ENCODE results near the gene DNAH12. TPM values are rescaled to one million over a fixed set of nuclear protein-coding genes. Genes with fewer than 3 reads are reported as not detected.

DNAH12 gene
- polyA plus RNA-seq, 3 donors from 2014 or later = not detected

DNA sequence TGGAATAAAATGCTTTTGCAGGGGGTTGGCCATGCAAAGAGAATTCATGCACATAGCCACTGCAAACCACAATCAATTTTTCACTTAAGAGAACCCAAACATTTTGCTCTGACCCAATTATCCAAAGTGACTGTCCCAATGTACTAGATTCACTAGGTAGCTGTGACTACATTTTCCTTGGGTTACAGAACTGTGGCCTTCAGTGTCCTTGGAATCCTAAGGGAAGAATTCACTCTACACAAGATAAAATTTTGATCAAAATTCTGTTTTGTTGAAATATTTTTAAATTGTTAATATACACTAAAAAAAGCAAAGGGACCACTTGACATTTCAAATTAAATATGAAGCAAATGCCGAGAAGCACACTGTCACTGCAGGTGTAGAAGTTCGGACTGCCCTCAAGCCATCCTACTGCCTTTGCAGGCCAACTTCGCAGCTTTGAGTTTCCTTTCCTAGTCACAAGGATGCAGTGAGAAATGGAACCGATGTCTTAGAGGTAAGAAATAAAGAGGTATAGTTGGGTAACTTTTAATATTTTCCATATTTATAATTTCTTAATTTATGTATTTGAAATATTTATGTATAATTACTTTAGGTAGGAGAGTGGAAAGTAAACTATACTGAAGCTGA lies 251.1 kb downstream of the DNAH12 start:
- Mint-ChIP-seq H3K36me3 (no peaks in the 10 kb centered on the region), H3K27ac (no peak overlapping the region), H3K27me3 (ENCODE audit: low read depth in 3 of 3) (peaks cover 2 to 11% (median 5%) of the 10 kb centered on the region in 3 donors), H3K4me1 (no peaks in the 10 kb centered on the region), H3K4me3 (no peak overlapping the region), H3K9me3 (no peaks in the 10 kb centered on the region)
- DNase-seq = no peak

DNA sequence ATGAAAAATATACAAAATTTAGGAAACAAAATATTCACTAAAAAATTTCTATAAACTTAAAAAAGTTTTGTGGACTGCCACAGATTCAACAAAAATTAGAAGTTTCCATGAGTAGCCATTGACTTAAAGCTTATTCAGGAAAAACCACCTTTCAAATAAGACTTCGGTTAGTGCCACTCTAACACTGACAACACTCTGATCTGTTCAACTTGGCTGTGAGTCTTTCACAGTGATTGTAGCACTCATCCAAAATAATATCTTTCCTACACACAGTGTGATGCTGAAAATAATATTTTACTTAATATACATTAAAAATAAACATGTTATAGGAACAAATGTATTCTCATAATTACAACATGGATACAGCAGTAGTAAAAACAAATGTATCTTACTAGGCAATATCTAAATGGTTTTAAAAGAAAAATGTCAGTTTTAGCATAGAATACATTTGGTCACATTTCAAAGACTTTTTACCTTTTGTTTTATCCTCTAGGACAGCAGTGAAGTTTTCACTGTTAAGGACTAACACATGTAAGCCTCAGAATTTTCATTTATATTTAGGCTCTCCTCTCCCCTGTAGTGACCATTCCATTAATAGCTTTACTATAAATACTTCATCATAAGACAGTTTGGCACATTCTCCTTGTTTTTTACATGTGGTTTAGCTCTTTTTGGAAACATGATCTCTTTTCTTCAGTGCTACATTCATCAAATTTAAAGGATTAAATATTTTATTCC lies 251.8 kb downstream of the DNAH12 start, which contains the start of gene ASB14:
Gene ASB14, minus strand, starts transcription at position 527 of the 738 bp plus-strand sequence. CDS start 652 bp downstream, outside the sequence.
- peaks cover 2 to 11% (median 3%) of the 10 kb centered on the region in 3 donors for H3K27me3 Mint-ChIP-seq (ENCODE audit: low read depth in 3 of 3)
- no peak within 1 kb of the TSS for H3K27ac Mint-ChIP-seq
- DNase-seq = no peak
- no peaks in the 10 kb centered on the region for H3K9me3 Mint-ChIP-seq
- H3K4me3 Mint-ChIP-seq = no peak within 1 kb of the TSS
- no peaks in the 10 kb centered on the region for H3K4me1 Mint-ChIP-seq
- H3K36me3 Mint-ChIP-seq = no peaks in the 10 kb centered on the region

DNA sequence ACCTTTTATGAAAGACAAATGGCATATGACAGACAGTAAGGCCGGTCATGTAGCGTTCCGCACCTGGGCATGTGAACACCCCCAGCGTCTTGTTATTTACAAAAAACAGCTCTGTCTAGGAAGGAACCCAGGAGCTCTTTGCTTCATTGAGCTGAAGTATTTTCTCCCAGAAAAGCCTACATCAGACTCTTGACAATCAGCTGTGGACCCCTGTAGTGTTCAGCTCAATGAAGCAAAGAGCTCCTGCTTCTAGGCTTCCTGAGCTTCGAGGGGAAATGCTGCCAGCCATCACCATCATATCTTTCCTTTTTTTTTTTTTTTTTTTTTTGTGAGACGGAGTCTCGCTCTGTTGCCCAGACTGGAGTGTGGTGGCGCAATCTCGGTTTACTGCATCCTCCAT lies 255.7 kb downstream of the DNAH12 start:
- no peaks in the 10 kb centered on the region for H3K4me1 Mint-ChIP-seq
- peaks cover 2 to 15% (median 3%) of the 10 kb centered on the region in 3 donors for H3K27me3 Mint-ChIP-seq (ENCODE audit: low read depth in 3 of 3)
- no peaks in the 10 kb centered on the region for H3K9me3 Mint-ChIP-seq
- H3K36me3 Mint-ChIP-seq = no peaks in the 10 kb centered on the region
- H3K4me3 Mint-ChIP-seq = no peak overlapping the region
- H3K27ac Mint-ChIP-seq = no peak overlapping the region
- no peak for DNase-seq

DNA sequence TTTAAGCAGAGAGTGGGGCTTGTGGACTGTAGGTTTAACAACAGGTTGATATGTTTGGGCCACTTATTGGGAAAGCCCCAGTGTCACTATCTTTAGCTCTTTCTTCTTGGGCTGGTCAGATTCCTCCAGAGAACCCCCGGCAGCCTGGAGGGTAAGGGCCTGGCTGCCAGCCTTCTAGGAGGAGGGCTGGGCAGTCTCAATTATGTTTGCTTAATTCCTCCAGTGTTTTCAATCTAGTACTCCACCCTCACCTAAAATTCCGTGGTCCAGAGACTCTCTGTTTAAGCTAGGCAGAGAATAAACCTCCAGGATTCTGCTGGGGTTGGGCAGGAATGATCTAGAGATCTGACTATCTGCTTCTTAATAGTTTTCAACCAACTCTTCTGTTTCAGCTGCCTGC lies 256.9 kb downstream of the DNAH12 start:
- no peak overlapping the region for H3K4me3 Mint-ChIP-seq
- H3K27me3 Mint-ChIP-seq (ENCODE audit: low read depth in 3 of 3) = peaks cover 2 to 15% (median 3%) of the 10 kb centered on the region in 3 donors
- no peaks in the 10 kb centered on the region for H3K9me3 Mint-ChIP-seq
- H3K27ac Mint-ChIP-seq = no peak overlapping the region
- no peaks in the 10 kb centered on the region for H3K4me1 Mint-ChIP-seq
- H3K36me3 Mint-ChIP-seq = no peaks in the 10 kb centered on the region
- DNase-seq = no peak

DNA sequence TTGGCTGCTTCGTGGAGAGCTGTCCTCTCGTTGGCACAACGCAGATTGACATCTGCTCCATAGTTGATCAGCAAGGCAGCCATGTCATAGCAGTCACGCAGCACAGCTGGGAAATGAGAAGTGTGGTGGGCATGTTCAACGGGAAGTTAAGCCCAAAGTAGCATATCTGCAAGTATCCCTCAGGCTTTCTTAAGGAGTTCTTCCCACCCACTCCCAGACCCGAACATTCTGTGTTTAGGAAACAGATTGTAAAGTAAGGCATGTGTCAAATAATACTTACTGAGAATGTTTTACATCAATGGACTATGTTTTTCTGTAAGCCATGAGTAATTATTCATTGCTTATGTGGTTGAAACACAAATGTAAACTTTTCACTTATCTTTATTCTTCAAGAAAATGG lies 260.8 kb downstream of the DNAH12 start:
- H3K4me1 Mint-ChIP-seq = no peaks in the 10 kb centered on the region
- peaks cover 0 to 6% (median 5%) of the 10 kb centered on the region in 3 donors for H3K27me3 Mint-ChIP-seq (ENCODE audit: low read depth in 3 of 3)
- no peak overlapping the region for H3K4me3 Mint-ChIP-seq
- H3K9me3 Mint-ChIP-seq = no peaks in the 10 kb centered on the region
- H3K36me3 Mint-ChIP-seq = no peaks in the 10 kb centered on the region
- no peak overlapping the region for H3K27ac Mint-ChIP-seq
- no peak for DNase-seq

DNA sequence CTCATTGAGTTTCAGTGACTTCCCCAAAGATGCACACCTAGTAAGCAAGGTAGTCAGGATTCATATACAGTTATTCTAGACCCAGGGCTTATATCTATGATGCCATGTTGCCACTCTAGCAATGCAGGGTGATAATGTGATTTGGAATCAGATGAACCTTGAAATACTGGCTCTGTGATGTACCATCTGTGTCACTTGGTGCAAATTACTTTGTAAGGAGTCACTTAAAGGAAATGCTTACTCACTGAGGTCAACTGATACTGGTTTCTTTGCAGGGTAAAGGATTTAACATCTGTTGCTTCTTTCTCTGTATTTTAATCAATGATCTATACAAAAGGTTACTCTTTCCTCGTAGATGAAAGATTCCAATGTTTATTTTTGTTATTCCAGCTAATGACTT lies 262.4 kb downstream of the DNAH12 start:
- Mint-ChIP-seq H3K27me3 (ENCODE audit: low read depth in 3 of 3) (peaks cover 2 to 5% (median 4%) of the 10 kb centered on the region in 3 donors), H3K9me3 (no peaks in the 10 kb centered on the region)

DNA sequence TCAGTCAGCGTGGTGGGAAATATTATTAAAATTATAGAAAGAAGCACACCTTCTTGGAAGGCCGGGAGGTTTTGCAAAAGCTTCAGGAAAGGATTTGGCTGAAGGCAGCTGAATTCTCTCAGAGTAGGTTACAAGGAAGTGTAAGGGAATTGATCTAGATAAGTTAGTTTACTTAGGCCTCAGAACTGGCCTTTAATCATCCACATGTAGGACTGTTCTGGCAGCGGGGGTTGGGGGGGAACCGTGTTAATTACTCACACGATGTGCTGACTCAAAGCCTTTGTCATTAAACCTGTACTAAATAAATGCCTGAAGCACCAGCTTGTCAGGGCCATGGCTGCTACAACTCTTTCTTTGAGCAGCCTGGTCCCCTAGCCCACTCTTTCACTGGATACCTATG lies 264.5 kb downstream of the DNAH12 start:
- Mint-ChIP-seq H3K36me3 (no peaks in the 10 kb centered on the region), H3K9me3 (no peaks in the 10 kb centered on the region), H3K27ac (no peak overlapping the region), H3K4me1 (no peaks in the 10 kb centered on the region), H3K4me3 (no peak overlapping the region), H3K27me3 (ENCODE audit: low read depth in 3 of 3) (peaks cover 0 to 2% (median 2%) of the 10 kb centered on the region in 3 donors)
- DNase-seq = no peak

More for the DNA sequence above, 262.4 kb downstream of the DNAH12 start:
- H3K4me1 Mint-ChIP-seq = no peaks in the 10 kb centered on the region
- no peak overlapping the region for H3K27ac Mint-ChIP-seq
- no peak overlapping the region for H3K4me3 Mint-ChIP-seq
- no peaks in the 10 kb centered on the region for H3K36me3 Mint-ChIP-seq
- DNase-seq = no peak

DNA sequence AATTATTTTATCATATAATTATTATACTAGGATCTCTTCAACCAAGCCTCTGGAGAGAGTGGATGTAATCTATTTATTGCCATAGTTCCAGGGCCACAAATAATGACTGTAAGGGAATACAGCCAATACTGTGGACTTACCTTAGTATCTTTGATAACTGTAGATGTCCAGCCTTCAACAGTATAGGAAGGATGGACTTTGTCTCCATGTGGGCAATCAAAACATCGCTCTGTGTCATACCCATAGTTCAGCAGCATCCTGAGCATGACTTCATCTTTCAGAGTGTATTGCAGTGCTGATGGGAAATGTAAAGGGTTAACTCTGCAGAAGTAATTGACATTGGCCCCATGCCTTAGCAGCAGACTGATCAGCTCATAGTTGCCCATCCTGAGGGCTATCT lies 265.9 kb downstream of the DNAH12 start:
- Mint-ChIP-seq H3K27ac (no peak overlapping the region), H3K27me3 (ENCODE audit: low read depth in 3 of 3) (peaks cover 0 to 2% (median 2%) of the 10 kb centered on the region in 3 donors), H3K36me3 (peaks cover 0 to 5% (median 0%) of the 10 kb centered on the region in 3 donors), H3K4me1 (no peaks in the 10 kb centered on the region), H3K9me3 (no peaks in the 10 kb centered on the region), H3K4me3 (no peak overlapping the region)
- DNase-seq = no peak

DNA sequence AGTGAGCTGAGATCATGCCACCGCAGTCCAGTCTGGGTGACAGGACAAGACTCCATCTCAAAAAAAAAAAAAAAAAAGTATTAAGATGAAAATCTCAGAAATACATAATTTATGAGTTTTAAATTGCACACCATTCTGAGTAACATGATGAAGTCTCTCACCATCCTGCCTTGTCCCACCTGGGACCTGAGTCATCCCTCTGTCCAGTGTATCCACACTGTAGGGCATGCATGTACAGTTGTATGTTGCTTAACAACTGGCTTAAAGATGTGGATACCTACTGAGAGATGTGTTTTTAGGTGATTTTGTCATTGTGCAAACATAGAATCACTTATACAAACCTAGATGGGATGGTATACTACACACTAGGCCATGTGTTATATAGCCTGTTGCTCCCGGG lies 268.8 kb downstream of the DNAH12 start:
- Mint-ChIP-seq H3K4me1 (no peaks in the 10 kb centered on the region), H3K27me3 (ENCODE audit: low read depth in 3 of 3) (peaks cover 0 to 2% (median 0%) of the 10 kb centered on the region in 3 donors), H3K9me3 (no peaks in the 10 kb centered on the region), H3K4me3 (no peak overlapping the region), H3K36me3 (peaks cover 0 to 13% (median 7%) of the 10 kb centered on the region in 3 donors), H3K27ac (no peak overlapping the region)
- DNase-seq = no peak

DNA sequence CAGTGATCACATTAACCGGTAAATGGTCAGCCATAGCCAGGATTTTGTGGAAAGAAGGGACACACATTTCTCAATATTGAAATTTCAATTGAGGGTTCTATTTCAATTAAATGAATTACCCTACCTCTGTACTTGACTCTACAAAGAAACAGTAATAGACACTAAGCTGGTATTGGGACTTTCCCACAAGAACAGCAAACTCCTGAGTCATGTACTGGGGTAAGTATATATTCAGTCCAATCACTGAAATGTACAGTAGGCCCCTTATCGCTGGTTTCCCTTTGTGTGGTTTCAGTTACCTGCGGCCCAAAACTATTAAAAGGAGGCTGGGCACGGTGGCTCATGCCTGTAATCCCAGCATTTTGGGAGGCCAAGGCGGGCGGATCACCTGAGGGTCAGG lies 269.3 kb downstream of the DNAH12 start:
- Mint-ChIP-seq H3K4me1 (no peaks in the 10 kb centered on the region), H3K4me3 (no peak overlapping the region), H3K27ac (no peak overlapping the region), H3K9me3 (no peaks in the 10 kb centered on the region), H3K36me3 (peaks cover 3 to 18% (median 7%) of the 10 kb centered on the region in 3 donors), H3K27me3 (ENCODE audit: low read depth in 3 of 3) (peaks cover 0 to 2% (median 0%) of the 10 kb centered on the region in 3 donors)
- DNase-seq = no peak

DNA sequence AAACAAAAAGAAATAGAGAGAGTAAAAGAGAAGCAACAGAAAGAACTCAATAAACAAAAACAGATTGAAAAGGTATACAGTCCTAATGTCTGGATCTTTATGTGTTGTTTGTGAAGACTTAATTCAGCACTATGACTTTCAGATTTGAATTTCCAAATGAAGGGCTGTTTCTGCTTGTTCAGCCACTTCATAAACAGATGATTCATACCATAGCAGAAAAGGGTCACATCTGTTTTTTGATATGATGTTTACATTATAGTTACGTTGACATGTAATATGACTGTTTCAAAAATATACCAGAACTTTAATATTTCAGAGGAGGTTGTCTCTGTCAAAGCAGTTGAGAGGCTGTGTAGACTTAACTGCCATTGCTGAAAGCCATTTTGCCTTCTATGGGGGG lies 275.7 kb downstream of the DNAH12 start:
- DNase-seq = no peak
- Mint-ChIP-seq H3K9me3 (peaks cover 0 to 2% (median 0%) of the 10 kb centered on the region in 6 donors), H3K27me3 (ENCODE audit: low read depth in 3 of 3) (peaks cover 0 to 2% (median 0%) of the 10 kb centered on the region in 3 donors), H3K27ac (no peak overlapping the region), H3K36me3 (peaks cover 41 to 70% (median 46%) of the 10 kb centered on the region in 3 donors), H3K4me3 (no peak overlapping the region), H3K4me1 (peaks cover 0 to 1% of the 10 kb centered on the region in 2 donors)

DNA sequence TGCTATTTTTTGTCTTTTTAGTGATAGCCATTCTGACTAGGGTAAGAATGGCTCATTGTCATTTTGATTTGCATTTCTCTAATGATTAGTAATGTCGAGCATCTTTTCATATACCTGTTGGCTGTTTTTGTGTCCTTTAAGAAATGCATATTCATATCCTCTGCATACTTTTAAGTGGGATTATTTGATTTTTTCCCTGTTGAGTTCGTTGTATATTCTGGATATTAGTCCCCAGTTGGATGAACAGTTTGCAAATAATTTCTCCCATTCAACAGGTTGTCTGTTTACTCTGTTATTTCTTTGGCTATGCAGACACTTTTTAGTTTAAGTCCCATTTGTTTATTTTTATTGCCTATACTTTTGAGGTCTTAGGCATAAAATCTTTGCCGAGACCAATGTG lies 282.2 kb downstream of the DNAH12 start:
- Mint-ChIP-seq H3K4me1 (peaks cover 0 to 1% of the 10 kb centered on the region in 2 donors), H3K9me3 (peaks cover 0 to 4% (median 0%) of the 10 kb centered on the region in 6 donors), H3K27me3 (ENCODE audit: low read depth in 3 of 3) (peaks cover 0 to 2% (median 0%) of the 10 kb centered on the region in 3 donors), H3K4me3 (no peak overlapping the region), H3K36me3 (peaks cover 58 to 90% (median 64%) of the 10 kb centered on the region in 3 donors), H3K27ac (no peak overlapping the region)
- DNase-seq = no peak

DNA sequence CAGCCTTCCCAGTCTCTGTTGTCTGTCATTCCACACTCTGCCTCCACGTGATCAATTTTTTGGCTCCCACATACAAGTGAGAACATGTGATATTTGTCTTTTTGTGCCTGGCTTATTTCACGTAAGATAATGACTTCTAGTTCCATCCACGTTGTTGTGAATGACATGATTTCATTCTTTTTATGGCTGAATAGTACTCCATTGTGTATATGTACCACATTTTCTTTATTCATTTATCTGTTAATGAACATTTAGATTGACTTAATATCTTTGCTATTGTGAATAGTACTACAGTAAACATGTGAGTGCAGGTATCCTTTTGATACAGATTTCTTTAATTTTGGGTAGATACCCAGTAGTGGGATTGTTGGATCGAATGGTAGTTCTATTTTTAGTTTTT lies 283.0 kb downstream of the DNAH12 start:
- no peak overlapping the region for H3K4me3 Mint-ChIP-seq
- peaks cover 0 to 2% (median 0%) of the 10 kb centered on the region in 3 donors for H3K27me3 Mint-ChIP-seq (ENCODE audit: low read depth in 3 of 3)
- H3K9me3 Mint-ChIP-seq = peaks cover 0 to 4% (median 0%) of the 10 kb centered on the region in 6 donors
- H3K27ac Mint-ChIP-seq = no peak overlapping the region
- DNase-seq = no peak
- H3K36me3 Mint-ChIP-seq = peaks cover 50 to 82% (median 56%) of the 10 kb centered on the region in 3 donors
- peaks cover 0 to 1% of the 10 kb centered on the region in 2 donors for H3K4me1 Mint-ChIP-seq

DNA sequence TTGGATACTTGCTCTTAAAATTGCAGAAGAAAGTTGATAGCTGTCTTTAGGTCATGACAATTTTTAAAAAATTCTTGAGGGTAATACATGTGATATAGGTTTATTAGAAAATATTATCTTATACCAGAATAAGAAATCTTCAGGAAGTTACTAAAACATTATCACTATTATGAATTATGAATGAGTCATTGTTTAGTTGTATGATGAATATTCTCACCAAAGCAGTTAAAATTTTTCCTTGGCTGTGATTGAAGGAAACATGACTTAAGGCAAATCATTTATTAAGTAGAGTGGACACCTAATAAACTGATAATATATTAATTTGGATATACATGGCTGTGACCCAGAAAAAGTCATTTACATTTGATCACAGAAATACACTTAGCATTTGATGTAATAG lies 286.5 kb downstream of the DNAH12 start:
- Mint-ChIP-seq H3K27ac (no peak overlapping the region), H3K9me3 (no peaks in the 10 kb centered on the region), H3K36me3 (peaks cover 32 to 60% (median 35%) of the 10 kb centered on the region in 3 donors), H3K27me3 (ENCODE audit: low read depth in 3 of 3) (no peaks in the 10 kb centered on the region), H3K4me3 (no peak overlapping the region), H3K4me1 (no peaks in the 10 kb centered on the region)
- DNase-seq = no peak
